SK-N-SH (cell line): Measurements from ENCODE around the gene TOPBP1.

ENCODE experiments used
- RAD21 ChIP-seq: IDR thresholded peaks from 2 replicates; pipeline ENCODE4 v1.6.1; 2012; ENCODE audit warnings: mild to moderate bottlenecking, low read length
- TF ChIP-seq, protein P1 (sequence below): fragments of 200-600 bp; sonication (generic); IDR thresholded peaks from 2 replicates; pipeline ENCODE4 v1.6.1; 2017; ENCODE audit warnings: antibody characterized with exemption, mild to moderate bottlenecking, moderate library complexity

DNA sequence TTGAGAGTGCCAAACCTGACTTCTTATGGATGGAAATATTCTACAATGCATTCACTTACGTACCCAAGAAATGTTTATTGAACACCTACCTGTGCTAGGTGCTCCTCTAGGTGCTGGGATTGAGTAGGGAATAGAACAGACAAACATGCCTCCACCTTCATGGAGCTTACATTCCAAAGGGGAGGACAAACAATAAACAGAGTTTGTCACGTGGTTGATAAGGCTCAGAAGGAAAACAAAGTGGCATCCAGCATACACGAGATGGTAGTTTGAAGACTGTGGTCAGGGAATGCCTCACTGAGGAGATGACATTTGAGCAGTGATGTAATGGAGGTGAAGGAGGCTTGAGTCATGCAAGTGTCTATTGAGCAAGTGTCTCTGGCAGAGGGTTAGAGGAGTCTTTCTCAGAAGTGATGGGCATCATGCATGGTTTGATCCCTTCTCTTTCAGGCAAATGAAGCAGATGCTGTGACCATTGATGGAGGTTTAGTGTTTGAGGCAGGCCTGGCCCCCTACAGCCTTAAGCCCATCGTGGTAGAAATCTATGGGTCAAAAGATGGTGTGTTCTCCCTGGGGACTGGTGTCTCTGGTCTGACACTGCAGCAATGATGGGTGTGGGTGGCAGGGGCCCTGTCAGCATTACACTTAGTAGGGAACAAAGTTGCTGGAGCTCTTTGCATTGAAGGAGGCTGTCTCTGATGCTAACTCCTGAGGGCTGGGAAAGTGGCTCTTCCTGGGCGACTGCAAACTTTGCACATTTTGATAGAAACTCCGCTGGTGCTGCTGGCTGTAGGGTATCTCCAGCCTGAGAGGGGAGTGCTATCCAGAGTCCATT lies 29.7 kb upstream of the TOPBP1 start:
- TF ChIP-seq RAD21: no peak
- TF ChIP-seq, protein P1, sequence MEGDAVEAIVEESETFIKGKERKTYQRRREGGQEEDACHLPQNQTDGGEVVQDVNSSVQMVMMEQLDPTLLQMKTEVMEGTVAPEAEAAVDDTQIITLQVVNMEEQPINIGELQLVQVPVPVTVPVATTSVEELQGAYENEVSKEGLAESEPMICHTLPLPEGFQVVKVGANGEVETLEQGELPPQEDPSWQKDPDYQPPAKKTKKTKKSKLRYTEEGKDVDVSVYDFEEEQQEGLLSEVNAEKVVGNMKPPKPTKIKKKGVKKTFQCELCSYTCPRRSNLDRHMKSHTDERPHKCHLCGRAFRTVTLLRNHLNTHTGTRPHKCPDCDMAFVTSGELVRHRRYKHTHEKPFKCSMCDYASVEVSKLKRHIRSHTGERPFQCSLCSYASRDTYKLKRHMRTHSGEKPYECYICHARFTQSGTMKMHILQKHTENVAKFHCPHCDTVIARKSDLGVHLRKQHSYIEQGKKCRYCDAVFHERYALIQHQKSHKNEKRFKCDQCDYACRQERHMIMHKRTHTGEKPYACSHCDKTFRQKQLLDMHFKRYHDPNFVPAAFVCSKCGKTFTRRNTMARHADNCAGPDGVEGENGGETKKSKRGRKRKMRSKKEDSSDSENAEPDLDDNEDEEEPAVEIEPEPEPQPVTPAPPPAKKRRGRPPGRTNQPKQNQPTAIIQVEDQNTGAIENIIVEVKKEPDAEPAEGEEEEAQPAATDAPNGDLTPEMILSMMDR: no peak
